ENCODE measurements around the gene ERO1B. TPM values are rescaled to one million over a fixed set of nuclear protein-coding genes. Genes with fewer than 3 reads are reported as not detected.

The ERO1B gene
- total and polyA plus RNA-seq, 8 donors = 84.5 to 225 (median 100) TPM

DNA sequence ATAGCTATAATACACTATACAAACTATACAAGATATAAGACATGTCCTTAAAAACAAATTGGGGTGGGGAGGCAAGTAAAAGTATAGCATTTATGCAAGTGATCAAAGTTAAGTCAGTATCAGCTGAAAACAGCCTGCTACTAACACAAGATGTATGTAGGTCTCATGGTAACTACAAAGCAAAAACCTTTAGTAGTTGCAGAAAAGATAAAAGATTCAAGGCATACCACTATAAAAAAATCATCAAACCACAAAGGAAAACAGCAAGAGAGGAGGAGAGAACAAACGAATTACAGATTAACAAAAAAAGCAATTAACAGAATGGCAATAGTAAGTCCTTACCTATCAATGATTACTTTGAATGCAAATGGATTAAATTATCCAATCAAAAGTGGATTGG is 22.7 kb downstream of the ERO1B start:
- Histone ChIP-seq H3K27ac (no peak overlapping the region), H3K36me3 (peaks cover 0 to 14% (median 4%) of the 10 kb centered on the region in 3 donors), H3K4me3 (no peak overlapping the region), H3K9me3 (no peaks in the 10 kb centered on the region), H3K4me1 (peaks cover 0 to 24% (median 12%) of the 10 kb centered on the region in 3 donors), H3K27me3 (no peaks in the 10 kb centered on the region)
- WGBS, 2 donors = 43 to 53% methylated on average over 1 of the region's 1 CpG
- DNase-seq (no peak), ATAC-seq (no peak), FAIRE-seq (no peak)
- TF ChIP-seq, protein P1, sequence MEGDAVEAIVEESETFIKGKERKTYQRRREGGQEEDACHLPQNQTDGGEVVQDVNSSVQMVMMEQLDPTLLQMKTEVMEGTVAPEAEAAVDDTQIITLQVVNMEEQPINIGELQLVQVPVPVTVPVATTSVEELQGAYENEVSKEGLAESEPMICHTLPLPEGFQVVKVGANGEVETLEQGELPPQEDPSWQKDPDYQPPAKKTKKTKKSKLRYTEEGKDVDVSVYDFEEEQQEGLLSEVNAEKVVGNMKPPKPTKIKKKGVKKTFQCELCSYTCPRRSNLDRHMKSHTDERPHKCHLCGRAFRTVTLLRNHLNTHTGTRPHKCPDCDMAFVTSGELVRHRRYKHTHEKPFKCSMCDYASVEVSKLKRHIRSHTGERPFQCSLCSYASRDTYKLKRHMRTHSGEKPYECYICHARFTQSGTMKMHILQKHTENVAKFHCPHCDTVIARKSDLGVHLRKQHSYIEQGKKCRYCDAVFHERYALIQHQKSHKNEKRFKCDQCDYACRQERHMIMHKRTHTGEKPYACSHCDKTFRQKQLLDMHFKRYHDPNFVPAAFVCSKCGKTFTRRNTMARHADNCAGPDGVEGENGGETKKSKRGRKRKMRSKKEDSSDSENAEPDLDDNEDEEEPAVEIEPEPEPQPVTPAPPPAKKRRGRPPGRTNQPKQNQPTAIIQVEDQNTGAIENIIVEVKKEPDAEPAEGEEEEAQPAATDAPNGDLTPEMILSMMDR (IDR thresholded peaks at IDR 0.05) = no peak
- intact Hi-C loops (cut with DNase I) = no loop called here

- H3K27ac ChIP-seq = no peak overlapping the region
Measured at GRCh38 chr1:236258114-236258622, 23.6 kb downstream of the ERO1B start.

DNA sequence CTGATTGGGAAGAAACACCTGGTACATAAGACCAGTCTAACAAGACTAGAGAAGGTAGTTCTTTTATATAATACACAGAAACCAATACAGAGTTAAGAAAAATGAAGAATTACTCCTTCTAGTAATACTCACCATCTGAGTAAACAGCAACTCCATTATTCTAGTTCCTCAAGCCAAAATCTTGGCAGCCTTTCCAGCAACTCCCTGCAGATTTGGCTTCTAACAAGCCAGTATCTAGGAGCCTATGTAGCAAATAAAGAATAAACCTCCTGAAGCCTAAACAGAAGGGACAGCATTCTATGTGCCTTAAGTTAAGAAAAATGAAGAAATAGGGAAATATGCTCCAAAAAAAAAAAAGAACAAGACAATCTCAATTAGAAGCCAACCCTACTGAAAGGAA is 24.5 kb downstream of the ERO1B start:
- TF ChIP-seq, protein P1 (IDR thresholded peaks at IDR 0.05) = no peak
- intact Hi-C loops (cut with DNase I) = no loop called here
- peak in 2 of 4 donors; percentile 16 to 20 for ATAC-seq
- DNase-seq = no peak
- H3K4me1 ChIP-seq = peaks cover 11 to 26% (median 24%) of the 10 kb centered on the region in 3 donors
- H3K9me3 ChIP-seq = no peaks in the 10 kb centered on the region
- H3K27ac ChIP-seq = no peak overlapping the region
- no peaks in the 10 kb centered on the region for H3K27me3 ChIP-seq
- no peak overlapping the region for H3K4me3 ChIP-seq
- H3K36me3 ChIP-seq = peaks cover 0 to 7% (median 3%) of the 10 kb centered on the region in 3 donors
- no peak for FAIRE-seq

More at GRCh38 chr1:236258114-236258622, 23.6 kb downstream of the ERO1B start:
- Histone ChIP-seq H3K9me3 (no peaks in the 10 kb centered on the region), H3K36me3 (peaks cover 0 to 14% (median 3%) of the 10 kb centered on the region in 3 donors), H3K27me3 (no peaks in the 10 kb centered on the region), H3K4me1 (peaks cover 7 to 24% (median 18%) of the 10 kb centered on the region in 3 donors), H3K4me3 (no peak overlapping the region)
- FAIRE-seq (no peak), ATAC-seq (no peak), DNase-seq (no peak)
- WGBS, 2 donors = 79 to 83% methylated on average over 4 of the region's 4 CpGs
- TF ChIP-seq, protein P1 (IDR thresholded peaks at IDR 0.05) = no peak
- intact Hi-C loops (cut with DNase I) = no loop called here

DNA sequence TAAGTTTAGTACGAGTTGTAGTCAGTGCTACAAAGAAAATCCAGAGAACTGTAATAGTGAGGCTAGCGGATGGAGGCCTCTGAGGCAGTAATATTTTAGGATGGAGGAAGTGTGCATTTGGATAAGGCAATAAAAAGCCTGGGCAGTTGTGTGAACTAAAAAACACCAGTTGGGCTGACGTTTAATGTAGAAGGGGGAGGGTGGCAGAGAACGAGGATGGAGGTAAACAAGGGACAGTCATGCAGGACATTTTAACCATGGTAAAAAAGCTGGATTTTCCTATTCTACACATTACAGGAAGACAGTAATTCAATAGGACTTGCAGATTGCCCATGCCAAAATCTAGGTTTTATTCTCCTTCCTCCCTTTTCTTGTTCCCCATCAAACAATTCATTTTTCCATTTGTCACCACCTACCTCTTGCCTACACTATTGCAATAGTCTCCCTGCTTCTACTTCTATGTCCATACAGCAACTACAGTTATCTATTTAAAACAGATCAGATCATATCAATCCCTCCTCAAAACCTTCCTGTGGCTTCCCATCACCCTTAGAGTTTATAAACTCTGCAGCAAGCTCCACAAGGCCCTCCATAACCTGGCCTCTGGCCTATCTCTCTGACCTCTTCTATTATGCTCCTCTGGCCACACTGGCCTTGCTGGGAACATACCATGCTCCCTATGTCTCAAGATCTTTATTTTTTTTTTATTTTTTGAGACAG is 27.7 kb downstream of the ERO1B start:
- H3K36me3 ChIP-seq = peaks cover 0 to 11% (median 3%) of the 10 kb centered on the region in 3 donors
- H3K4me3 ChIP-seq = no peak overlapping the region
- FAIRE-seq = no peak
- H3K9me3 ChIP-seq = no peaks in the 10 kb centered on the region
- H3K27me3 ChIP-seq = no peaks in the 10 kb centered on the region
- 38 to 51% methylated on average over 4 of the region's 4 CpGs for WGBS, 2 donors
- H3K27ac ChIP-seq = no peak overlapping the region
- no peak for DNase-seq
- TF ChIP-seq, protein P1 (IDR thresholded peaks at IDR 0.05) = no peak
- ATAC-seq = peak in 3 of 4 donors; percentile 21 to 41 (median 25)
- peaks cover 11 to 32% (median 26%) of the 10 kb centered on the region in 3 donors for H3K4me1 ChIP-seq
- intact Hi-C loops (cut with DNase I) = no loop called here

GRCh38 chr1:236253119-236253518 is 28.6 kb downstream of the ERO1B start:
- intact Hi-C loops (cut with DNase I) = no loop called here
- Histone ChIP-seq H3K27me3 (no peaks in the 10 kb centered on the region), H3K36me3 (peaks cover 0 to 11% (median 3%) of the 10 kb centered on the region in 3 donors), H3K4me1 (peaks cover 11 to 32% (median 26%) of the 10 kb centered on the region in 3 donors), H3K9me3 (no peaks in the 10 kb centered on the region), H3K4me3 (no peak overlapping the region), H3K27ac (no peak overlapping the region)
- 60 to 65% methylated on average over 1 of the region's 1 CpG for WGBS, 2 donors
- TF ChIP-seq, protein P1 (IDR thresholded peaks at IDR 0.05) = no peak
- DNase-seq (no peak), ATAC-seq (no peak), FAIRE-seq (no peak)

Measured in pancreas (tissue), 10 donors.